ENCODE measurements around the gene INPP4A.
A peak's percentile ranks its signal among the peaks of the same experiment; 100 is the strongest.
"Not testable (repeated sequence)": the region's sequence is repeated elsewhere in the genome, so short reads cannot be mapped to it uniquely, and the experiment has no call there.

The INPP4A gene

DNA sequence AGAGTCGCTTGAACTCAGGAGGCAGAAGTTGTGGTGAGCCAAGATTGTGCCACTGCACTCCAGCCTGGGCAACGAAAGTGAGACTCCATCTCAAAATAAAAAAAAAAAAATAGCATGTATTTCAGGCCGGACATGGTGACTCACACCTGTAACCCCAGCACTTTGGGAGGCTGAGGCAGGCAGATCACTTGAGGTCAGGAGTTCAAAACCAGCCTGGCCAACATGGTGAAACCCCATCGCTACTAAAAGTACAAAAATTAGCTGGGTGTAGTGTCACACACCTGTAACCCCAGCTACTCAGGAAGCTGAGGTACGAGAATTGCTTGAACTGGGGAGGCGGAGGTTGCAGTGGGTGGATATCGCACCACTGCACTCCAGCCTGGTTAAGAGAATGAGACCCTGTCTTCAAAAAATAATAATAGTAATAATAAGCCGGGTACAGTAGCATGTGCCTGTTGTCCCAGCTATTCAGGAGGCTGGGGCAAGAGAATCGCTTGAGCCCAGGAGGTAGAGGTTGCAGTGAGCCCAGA, 28.9 kb upstream of the INPP4A start:
- peaks cover 23% of the 10 kb centered on the region for H3K9me3 ChIP-seq (ENCODE audit: insufficient read depth, low read depth, low read length)
- not testable (repeated sequence) for H3K4me3 ChIP-seq (ENCODE audit: low read length); H3K4me1 ChIP-seq (ENCODE audit: insufficient read depth, low read length); H3K27ac ChIP-seq (ENCODE audit: low read depth, low read length); H3K36me3 ChIP-seq (ENCODE audit: insufficient read depth, low read length); H3K27me3 ChIP-seq (ENCODE audit: insufficient read depth, low read length); H3K9ac ChIP-seq (ENCODE audit: low read depth, low read length)
- 91% methylated on average over 9 of the region's 9 CpGs for WGBS

DNA sequence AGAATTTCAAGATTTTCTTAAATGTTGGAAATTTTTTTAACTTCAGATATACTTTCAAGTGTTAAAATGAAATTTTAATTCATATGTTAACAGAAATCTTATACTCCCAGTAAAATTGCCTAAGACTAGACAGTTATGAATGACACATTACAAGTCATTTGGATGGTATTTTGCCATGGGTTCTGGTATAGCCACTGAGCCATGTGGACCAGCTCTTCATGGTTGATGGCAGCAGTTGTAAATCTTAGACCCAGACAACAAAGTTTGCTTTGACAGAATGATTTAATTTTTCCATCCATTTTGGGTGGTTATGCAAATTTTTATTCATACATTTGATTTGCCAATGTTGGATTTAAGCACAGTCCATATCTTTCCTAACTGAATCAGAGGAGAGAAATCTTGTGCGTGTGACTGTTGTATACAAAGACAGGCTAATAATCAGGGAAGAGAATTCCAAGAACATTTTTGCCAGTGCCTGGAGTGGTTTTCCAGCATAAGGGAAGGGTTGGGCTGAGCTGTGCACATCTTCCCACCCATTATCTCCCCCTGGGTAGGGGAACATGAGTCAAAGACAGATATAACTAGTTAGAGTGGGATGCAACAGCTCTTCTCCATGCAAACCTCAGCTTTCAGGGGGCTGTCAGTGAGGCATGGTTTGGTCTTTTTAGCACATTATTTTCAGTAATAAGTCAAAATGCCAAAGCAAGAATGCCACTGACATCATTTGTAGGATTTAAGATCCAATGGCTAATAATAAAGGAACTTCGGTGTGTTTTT, 28.1 kb upstream of the INPP4A start:
- Histone ChIP-seq H3K27ac (ENCODE audit: low read depth, low read length) (no peak overlapping the region), H3K4me3 (ENCODE audit: low read length) (no peak overlapping the region), H3K9me3 (ENCODE audit: insufficient read depth, low read depth, low read length) (peaks cover 23% of the 10 kb centered on the region), H3K36me3 (ENCODE audit: insufficient read depth, low read length) (no peaks in the 10 kb centered on the region), H3K9ac (ENCODE audit: low read depth, low read length) (no peak overlapping the region), H3K27me3 (ENCODE audit: insufficient read depth, low read length) (no peaks in the 10 kb centered on the region), H3K4me1 (ENCODE audit: insufficient read depth, low read length) (no peaks in the 10 kb centered on the region)
- 95% methylated on average over 2 of the region's 2 CpGs for WGBS

DNA sequence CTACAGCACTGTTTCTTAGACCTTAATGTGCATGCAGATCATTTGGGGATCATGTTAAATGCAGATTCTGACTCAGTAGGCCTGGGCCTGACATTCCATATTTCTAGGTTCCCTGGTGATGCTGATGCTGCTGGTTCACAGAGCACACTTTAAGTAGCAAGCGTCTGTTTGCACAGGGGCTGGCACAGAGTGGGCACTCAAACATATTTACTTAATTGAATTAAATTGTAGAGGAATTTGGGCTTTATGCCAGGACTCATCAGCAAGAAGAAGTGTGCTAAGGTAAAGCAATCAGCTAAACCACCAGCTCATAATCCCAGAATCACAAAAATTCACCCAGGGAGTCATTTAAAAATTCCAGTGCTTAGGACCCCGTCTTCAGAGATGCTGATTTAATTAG, 25.1 kb upstream of the INPP4A start:
- no peaks in the 10 kb centered on the region for H3K36me3 ChIP-seq (ENCODE audit: insufficient read depth, low read length)
- H3K27me3 ChIP-seq (ENCODE audit: insufficient read depth, low read length), result no peaks in the 10 kb centered on the region
- H3K27ac ChIP-seq (ENCODE audit: low read depth, low read length), result no peak overlapping the region
- no peaks in the 10 kb centered on the region for H3K4me1 ChIP-seq (ENCODE audit: insufficient read depth, low read length)
- H3K4me3 ChIP-seq (ENCODE audit: low read length), result no peak overlapping the region
- peaks cover 18% of the 10 kb centered on the region for H3K9me3 ChIP-seq (ENCODE audit: insufficient read depth, low read depth, low read length)
- no peak overlapping the region for H3K9ac ChIP-seq (ENCODE audit: low read depth, low read length)
- WGBS, result 81% methylated on average over 2 of the region's 2 CpGs

DNA sequence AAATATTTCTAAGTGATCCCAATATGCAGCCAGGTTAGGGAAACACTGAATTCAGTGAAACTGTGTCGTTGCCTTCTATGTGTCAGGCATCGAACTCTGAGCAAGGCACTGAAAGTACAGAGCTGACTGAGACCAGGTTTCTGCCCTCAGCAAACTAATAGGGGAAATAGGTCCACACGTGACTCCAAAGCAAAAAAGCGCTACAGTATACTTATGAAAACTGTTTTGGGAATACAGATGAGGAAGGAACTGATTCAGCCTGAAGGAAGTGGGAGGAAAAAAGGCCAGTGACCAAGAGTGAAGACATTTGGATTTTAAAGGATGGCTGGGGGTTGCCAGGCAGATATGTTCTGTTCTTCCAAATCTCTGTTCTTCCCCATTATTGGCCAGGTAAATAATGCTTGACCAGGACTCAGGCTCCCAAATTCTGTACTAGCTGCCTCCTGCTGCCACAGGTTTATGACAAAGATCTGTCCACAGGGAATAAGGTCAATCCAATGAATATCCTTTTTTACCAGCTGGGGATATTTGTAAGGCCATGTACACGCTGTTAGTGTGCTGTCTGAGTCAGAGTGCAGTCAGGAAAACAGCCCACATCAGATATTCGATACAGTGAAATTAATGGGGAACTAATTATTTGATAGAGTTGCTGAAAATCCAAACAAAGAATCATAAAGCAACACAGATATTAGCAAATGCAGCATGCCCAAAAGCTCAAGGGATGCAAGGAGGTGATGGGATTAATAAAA, 24.5 kb upstream of the INPP4A start:
- H3K4me1 ChIP-seq (ENCODE audit: insufficient read depth, low read length), result no peaks in the 10 kb centered on the region
- H3K27me3 ChIP-seq (ENCODE audit: insufficient read depth, low read length), result no peaks in the 10 kb centered on the region
- H3K9ac ChIP-seq (ENCODE audit: low read depth, low read length), result no peak overlapping the region
- H3K27ac ChIP-seq (ENCODE audit: low read depth, low read length), result no peak overlapping the region
- WGBS, result 94% methylated on average over 6 of the region's 6 CpGs
- H3K9me3 ChIP-seq (ENCODE audit: insufficient read depth, low read depth, low read length), result peaks cover 12% of the 10 kb centered on the region
- H3K36me3 ChIP-seq (ENCODE audit: insufficient read depth, low read length), result no peaks in the 10 kb centered on the region
- no peak overlapping the region for H3K4me3 ChIP-seq (ENCODE audit: low read length)

DNA sequence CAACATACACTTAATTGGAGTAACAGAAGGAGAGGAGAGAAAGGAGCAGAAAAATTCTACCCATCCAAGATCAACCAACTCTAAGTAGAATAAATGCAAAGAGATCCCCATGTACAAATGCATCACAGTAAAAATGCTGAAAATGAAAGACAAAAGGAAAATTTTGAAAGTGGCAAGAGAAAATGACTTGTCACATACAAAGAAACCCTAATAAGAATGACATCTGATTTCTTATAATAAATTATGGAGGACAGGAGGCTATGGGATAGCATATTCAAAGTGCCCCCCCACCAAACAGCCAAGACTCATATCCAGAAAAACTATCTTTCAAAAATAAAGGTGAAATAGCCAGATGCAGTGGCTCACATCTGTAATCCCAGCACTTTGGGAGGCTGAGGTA, 22.2 kb upstream of the INPP4A start:
- Histone ChIP-seq H3K9ac (ENCODE audit: low read depth, low read length) (no peak overlapping the region), H3K36me3 (ENCODE audit: insufficient read depth, low read length) (no peaks in the 10 kb centered on the region), H3K9me3 (ENCODE audit: insufficient read depth, low read depth, low read length) (peaks cover 9% of the 10 kb centered on the region), H3K4me1 (ENCODE audit: insufficient read depth, low read length) (no peaks in the 10 kb centered on the region), H3K27me3 (ENCODE audit: insufficient read depth, low read length) (no peaks in the 10 kb centered on the region), H3K4me3 (ENCODE audit: low read length) (no peak overlapping the region), H3K27ac (ENCODE audit: low read depth, low read length) (no peak overlapping the region)

DNA sequence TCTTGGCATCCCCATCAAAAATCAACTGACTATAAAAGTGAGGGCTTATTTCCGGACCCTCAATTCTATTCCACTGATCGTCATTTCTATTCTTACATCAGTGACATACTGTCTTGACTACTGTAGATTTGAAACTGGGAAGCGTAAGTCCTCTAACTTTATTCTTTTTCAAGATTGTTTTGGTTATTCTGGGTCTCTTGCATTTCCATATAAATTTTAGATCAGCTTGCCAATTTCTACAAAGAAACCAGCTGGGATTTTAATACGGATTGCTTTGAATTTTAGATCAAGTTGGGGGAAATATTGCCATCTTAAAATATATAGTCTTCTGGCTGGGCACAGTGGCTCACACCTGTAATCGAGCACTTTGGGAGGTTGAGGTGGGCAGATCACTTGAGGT, 17.9 kb upstream of the INPP4A start:
- no peak overlapping the region for H3K27ac ChIP-seq (ENCODE audit: low read depth, low read length)
- H3K4me1 ChIP-seq (ENCODE audit: insufficient read depth, low read length), result no peaks in the 10 kb centered on the region
- H3K4me3 ChIP-seq (ENCODE audit: low read length), result no peak overlapping the region
- no peak overlapping the region for H3K9ac ChIP-seq (ENCODE audit: low read depth, low read length)
- H3K9me3 ChIP-seq (ENCODE audit: insufficient read depth, low read depth, low read length), result peaks cover 18% of the 10 kb centered on the region
- no peaks in the 10 kb centered on the region for H3K27me3 ChIP-seq (ENCODE audit: insufficient read depth, low read length)
- H3K36me3 ChIP-seq (ENCODE audit: insufficient read depth, low read length), result no peaks in the 10 kb centered on the region
- WGBS, result 95% methylated on average over 5 of the region's 5 CpGs

DNA sequence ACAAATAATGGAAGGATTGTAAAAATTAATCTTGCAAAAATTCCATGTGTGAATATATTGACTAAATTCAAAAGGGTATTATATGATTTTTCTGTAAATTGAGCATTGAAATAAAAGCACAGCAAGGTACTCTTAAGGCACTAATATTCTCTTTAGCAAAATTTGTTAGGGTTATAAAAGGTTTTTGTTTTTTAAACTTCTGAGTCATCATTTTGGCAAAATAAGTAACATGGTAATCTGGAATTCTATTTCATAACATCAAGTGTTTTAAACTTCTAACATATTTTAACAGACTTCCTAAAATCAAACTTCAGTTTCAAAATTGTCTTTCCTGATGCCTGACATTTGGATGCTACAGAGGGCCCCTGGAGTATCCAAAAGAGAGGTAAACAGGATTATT, 12.5 kb upstream of the INPP4A start:
- no peak overlapping the region for H3K4me3 ChIP-seq (ENCODE audit: low read length)
- H3K27ac ChIP-seq (ENCODE audit: low read depth, low read length), result no peak overlapping the region
- no peaks in the 10 kb centered on the region for H3K27me3 ChIP-seq (ENCODE audit: insufficient read depth, low read length)
- peaks cover 38% of the 10 kb centered on the region for H3K9me3 ChIP-seq (ENCODE audit: insufficient read depth, low read depth, low read length)
- no peaks in the 10 kb centered on the region for H3K36me3 ChIP-seq (ENCODE audit: insufficient read depth, low read length)
- H3K9ac ChIP-seq (ENCODE audit: low read depth, low read length), result no peak overlapping the region
- peaks cover 3% of the 10 kb centered on the region; the same call in 1 of the 2 replicates for H3K4me1 ChIP-seq (ENCODE audit: insufficient read depth, low read length)

DNA sequence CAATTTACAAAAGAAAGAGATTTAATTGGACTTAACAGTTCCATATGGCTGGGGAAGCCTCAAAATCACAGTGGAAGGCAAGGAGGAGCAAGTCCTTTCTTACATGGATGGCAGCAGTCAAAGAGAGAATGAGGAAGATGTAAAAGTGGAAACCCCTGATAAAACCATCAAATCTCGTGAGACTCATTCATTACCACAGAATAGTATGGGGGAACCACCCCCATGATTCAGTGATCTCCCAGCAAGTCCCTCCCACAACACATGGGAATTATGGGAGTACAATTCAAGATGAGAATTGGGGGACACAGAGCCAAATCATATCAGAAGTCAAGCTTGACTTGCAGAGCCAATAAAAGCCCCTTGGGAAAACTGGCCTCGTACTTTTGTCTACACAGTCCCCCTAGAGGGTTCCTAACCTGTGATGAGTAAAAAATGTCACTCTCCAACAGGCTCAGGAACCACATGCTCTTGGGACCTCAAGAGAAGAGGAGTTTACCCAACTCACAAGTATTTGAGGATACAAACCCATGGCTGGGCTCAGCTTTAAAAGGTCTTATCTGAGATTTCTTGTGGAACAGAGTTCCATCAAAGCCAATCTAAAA, 11.2 kb upstream of the INPP4A start:
- Histone ChIP-seq H3K27me3 (ENCODE audit: insufficient read depth, low read length) (no peaks in the 10 kb centered on the region), H3K36me3 (ENCODE audit: insufficient read depth, low read length) (no peaks in the 10 kb centered on the region), H3K4me3 (ENCODE audit: low read length) (no peak overlapping the region), H3K27ac (ENCODE audit: low read depth, low read length) (no peak overlapping the region), H3K9ac (ENCODE audit: low read depth, low read length) (no peak overlapping the region), H3K9me3 (ENCODE audit: insufficient read depth, low read depth, low read length) (peaks cover 38% of the 10 kb centered on the region), H3K4me1 (ENCODE audit: insufficient read depth, low read length) (peaks cover 16% of the 10 kb centered on the region; the same call in 1 of the 2 replicates)
- WGBS, result 100% methylated on average over 1 of the region's 2 CpGs

DNA sequence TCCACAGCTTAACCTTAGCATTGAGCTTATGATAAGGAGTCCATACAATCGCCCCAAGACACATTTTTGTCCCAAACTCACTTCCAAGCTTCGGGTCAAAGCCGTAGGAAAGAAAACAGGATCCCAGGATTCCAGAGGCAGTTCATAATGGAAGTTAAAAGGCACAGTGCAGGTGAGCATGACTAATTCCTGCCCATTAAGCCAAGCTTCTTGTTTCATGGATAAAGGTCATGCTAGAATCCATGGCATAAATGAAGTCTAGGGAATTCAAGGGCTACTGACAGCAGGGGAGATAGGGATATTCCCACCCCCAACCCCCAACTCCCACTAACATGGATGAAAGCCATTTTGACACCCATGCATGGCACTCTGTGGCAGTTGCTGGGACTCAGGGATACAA, 10.2 kb upstream of the INPP4A start:
- no peaks in the 10 kb centered on the region for H3K36me3 ChIP-seq (ENCODE audit: insufficient read depth, low read length)
- H3K27ac ChIP-seq (ENCODE audit: low read depth, low read length), result no peak overlapping the region
- 92% methylated on average over 3 of the region's 3 CpGs for WGBS
- H3K27me3 ChIP-seq (ENCODE audit: insufficient read depth, low read length), result no peaks in the 10 kb centered on the region
- peaks cover 17% of the 10 kb centered on the region; the same call in 1 of the 2 replicates for H3K4me1 ChIP-seq (ENCODE audit: insufficient read depth, low read length)
- no peak overlapping the region for H3K4me3 ChIP-seq (ENCODE audit: low read length)
- no peak overlapping the region for H3K9ac ChIP-seq (ENCODE audit: low read depth, low read length)
- peaks cover 38% of the 10 kb centered on the region for H3K9me3 ChIP-seq (ENCODE audit: insufficient read depth, low read depth, low read length)

DNA sequence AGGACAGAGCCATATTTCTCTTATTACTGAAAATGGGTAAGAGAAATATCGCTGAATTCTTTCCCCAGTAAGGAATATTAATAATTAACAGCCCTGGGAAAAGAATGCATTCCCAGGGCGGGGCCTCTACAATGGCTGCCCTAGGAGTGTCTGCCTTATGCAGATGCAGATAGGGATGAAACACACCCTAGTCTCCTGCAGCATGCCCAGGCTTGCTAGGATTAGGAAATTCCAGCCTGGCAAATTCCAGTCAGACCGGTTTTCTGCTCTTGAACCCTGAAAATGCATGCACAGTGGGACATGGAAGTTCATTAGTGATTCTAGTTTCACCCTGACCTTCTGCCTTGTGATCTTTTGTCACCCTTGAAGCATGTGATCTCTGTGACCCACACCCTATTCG, 9.0 kb upstream of the INPP4A start:
- Histone ChIP-seq H3K4me1 (ENCODE audit: insufficient read depth, low read length) (peaks cover 17% of the 10 kb centered on the region; the same call in 1 of the 2 replicates), H3K9me3 (ENCODE audit: insufficient read depth, low read depth, low read length) (peaks cover 36% of the 10 kb centered on the region)
- not testable (repeated sequence) for H3K36me3 ChIP-seq (ENCODE audit: insufficient read depth, low read length); H3K27ac ChIP-seq (ENCODE audit: low read depth, low read length); H3K4me3 ChIP-seq (ENCODE audit: low read length); H3K27me3 ChIP-seq (ENCODE audit: insufficient read depth, low read length); H3K9ac ChIP-seq (ENCODE audit: low read depth, low read length)
- WGBS, result 93% methylated on average over 3 of the region's 4 CpGs

DNA sequence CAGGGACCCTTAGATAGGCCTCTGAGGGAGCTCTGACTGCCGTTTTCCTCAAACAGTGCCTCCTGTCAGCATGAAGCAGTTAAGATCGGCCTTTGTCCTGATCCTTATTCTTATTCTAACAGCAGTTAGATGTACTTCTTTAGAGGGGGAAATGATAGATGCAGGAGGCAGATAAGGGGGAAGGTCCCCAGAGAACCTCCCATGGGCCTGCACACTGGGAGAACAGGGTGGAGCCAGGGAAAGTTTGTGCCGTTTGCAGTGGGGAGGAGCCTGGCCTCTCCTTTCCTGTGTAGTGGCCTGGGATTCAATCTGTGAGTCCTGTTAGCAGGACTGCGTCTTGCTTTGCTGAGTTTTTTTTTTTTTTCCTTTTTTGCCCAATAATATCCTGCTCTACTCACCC, 7.9 kb upstream of the INPP4A start:
- Histone ChIP-seq H3K4me1 (ENCODE audit: insufficient read depth, low read length) (peaks cover 18% of the 10 kb centered on the region; the same call in 1 of the 2 replicates), H3K27ac (ENCODE audit: low read depth, low read length) (peak overlapping the region; percentile 36; the same call in 1 of the 2 replicates), H3K4me3 (ENCODE audit: low read length) (no peak overlapping the region), H3K9ac (ENCODE audit: low read depth, low read length) (no peak overlapping the region), H3K27me3 (ENCODE audit: insufficient read depth, low read length) (no peaks in the 10 kb centered on the region), H3K36me3 (ENCODE audit: insufficient read depth, low read length) (no peaks in the 10 kb centered on the region), H3K9me3 (ENCODE audit: insufficient read depth, low read depth, low read length) (peaks cover 31% of the 10 kb centered on the region)
- WGBS, result 70% methylated on average over 4 of the region's 4 CpGs

Measured in HUES64 (cell line).